H9 (cell line): ENCODE measurements around the gene COL5A2. TPM values are rescaled to one million over a fixed set of nuclear protein-coding genes. Genes with fewer than 3 reads are reported as not detected.

Experiments used
- DNase-seq: peaks from one replicate; pipeline ENCODE4 v3.0.0-alpha.2; 2017
- H2AFZ ChIP-seq: one replicate; pipeline ENCODE4 v1.6.1; 2013; ENCODE audit warnings: mild to moderate bottlenecking, low read length, control low read depth, moderate library complexity
- H2AK5ac ChIP-seq: 2 replicates; pipeline ENCODE4 v1.6.1; 2013; ENCODE audit warnings: low read length, control low read depth, mixed read lengths; ENCODE audit not compliant: insufficient read length
- H2BK120ac ChIP-seq: one replicate; pipeline ENCODE4 v1.6.1; 2013; ENCODE audit warnings: low read depth, mild to moderate bottlenecking, low read length, control low read depth, inconsistent platforms; ENCODE audit not compliant: poor library complexity, severe bottlenecking
- H2BK12ac ChIP-seq: 2 replicates; pipeline ENCODE4 v1.6.1; 2013; ENCODE audit warnings: low read length, control low read depth, mixed read lengths, low read depth; ENCODE audit not compliant: insufficient read length
- H2BK15ac ChIP-seq: 2 replicates; pipeline ENCODE4 v1.6.1; 2013; ENCODE audit warnings: low read depth, low read length, control low read depth
- H2BK20ac ChIP-seq: one replicate; pipeline ENCODE4 v1.6.1; 2013; ENCODE audit warnings: low read depth, mild to moderate bottlenecking, low read length, control low read depth, inconsistent platforms; ENCODE audit not compliant: poor library complexity, severe bottlenecking
- H2BK5ac ChIP-seq: 2 replicates; pipeline ENCODE4 v1.6.1; 2013; ENCODE audit warnings: low read length, control low read depth, mixed read lengths; ENCODE audit not compliant: insufficient read length
- H3K14ac ChIP-seq: 2 replicates; pipeline ENCODE4 v1.6.1; 2013; ENCODE audit warnings: low read length, control low read depth; ENCODE audit not compliant: insufficient read depth
- H3K18ac ChIP-seq: 2 replicates; pipeline ENCODE4 v1.6.1; 2013; ENCODE audit warnings: low read depth, mild to moderate bottlenecking, mixed read lengths, low read length, control low read depth; ENCODE audit not compliant: insufficient read length
- H3K23ac ChIP-seq: 2 replicates; pipeline ENCODE4 v1.6.1; 2013; ENCODE audit warnings: low read length, control low read depth, mixed read lengths, low read depth; ENCODE audit not compliant: insufficient read length
- H3K23me2 ChIP-seq: 2 replicates; pipeline ENCODE4 v1.6.1; 2013; ENCODE audit warnings: low read depth, mild to moderate bottlenecking, mixed read lengths, low read length, control low read depth; ENCODE audit not compliant: insufficient read length, poor library complexity, severe bottlenecking
- H3K27ac ChIP-seq: 2 replicates; pipeline ENCODE4 v1.5.1; 2013; ENCODE audit warnings: low read length, control low read depth, mixed read lengths, low read depth; ENCODE audit not compliant: insufficient read length
- H3K27me3 ChIP-seq: 2 replicates; pipeline ENCODE4 v1.6.1; 2013; ENCODE audit warnings: low read length, control low read depth, inconsistent platforms; ENCODE audit not compliant: insufficient read depth
- H3K4ac ChIP-seq: 2 replicates; pipeline ENCODE4 v1.6.1; 2013; ENCODE audit warnings: low read depth, mild to moderate bottlenecking, control low read depth, inconsistent platforms, low read length, moderate library complexity
- H3K4me1 ChIP-seq: 2 replicates; pipeline ENCODE4 v1.6.1; 2013; ENCODE audit warnings: low read length, control low read depth, inconsistent platforms; ENCODE audit not compliant: insufficient read depth
- H3K4me2 ChIP-seq: 2 replicates; pipeline ENCODE4 v1.6.1; 2013; ENCODE audit warnings: low read length, control low read depth, mixed read lengths; ENCODE audit not compliant: insufficient read length, insufficient read depth
- H3K56ac ChIP-seq: 2 replicates; pipeline ENCODE4 v1.6.1; 2013; ENCODE audit warnings: low read depth, mild to moderate bottlenecking, mixed read lengths, low read length, control low read depth; ENCODE audit not compliant: insufficient read length
- H3K79me1 ChIP-seq: 2 replicates; pipeline ENCODE4 v1.6.1; 2013; ENCODE audit warnings: low read depth, mild to moderate bottlenecking, moderate library complexity, low read length, control low read depth, inconsistent platforms; ENCODE audit not compliant: insufficient read depth, poor library complexity, severe bottlenecking
- H3K79me2 ChIP-seq: 2 replicates; pipeline ENCODE4 v1.6.1; 2013; ENCODE audit warnings: low read length, control low read depth, inconsistent platforms; ENCODE audit not compliant: insufficient read depth
- H3K9ac ChIP-seq: 2 replicates; pipeline ENCODE4 v1.6.1; 2013; ENCODE audit warnings: low read length, control low read depth, mixed read lengths; ENCODE audit not compliant: insufficient read length; ENCODE audit errors: extremely low read depth
- H3K9me3 ChIP-seq: one replicate; pipeline ENCODE4 v1.6.1; 2013; ENCODE audit warnings: low read depth, low read length, inconsistent platforms; ENCODE audit not compliant: control insufficient read depth
- H3T11ph ChIP-seq: one replicate; pipeline ENCODE4 v1.6.1; 2013; ENCODE audit warnings: mild to moderate bottlenecking, low read length, control low read depth, inconsistent platforms
- H4K20me1 ChIP-seq: one replicate; pipeline ENCODE4 v1.6.1; 2013; ENCODE audit not compliant: control insufficient read depth, insufficient read length, insufficient read depth
- H4K5ac ChIP-seq: 2 replicates; pipeline ENCODE4 v1.6.1; 2013; ENCODE audit warnings: low read depth, mild to moderate bottlenecking, mixed read lengths, low read length, control low read depth; ENCODE audit not compliant: insufficient read length
- H4K8ac ChIP-seq: replicated peaks from 2 replicates; pipeline ENCODE4 v1.6.1; 2013; ENCODE audit warnings: low read length, control low read depth, mixed read lengths, low read depth; ENCODE audit not compliant: insufficient read length
- H4K91ac ChIP-seq: 2 replicates; pipeline ENCODE4 v1.6.1; 2013; ENCODE audit warnings: low read depth, mild to moderate bottlenecking, moderate library complexity, mixed read lengths, low read length, control low read depth; ENCODE audit not compliant: insufficient read length
- H3K27ac Mint-ChIP-seq, 3 experiments: 2 replicates in 2 of 3; 3 replicates in 1 of 3; pipeline ENCODE4 v1.8.0; 2020 to 2021; ENCODE audit warnings: mixed read lengths in 3 of 3, mild to moderate bottlenecking in 1 of 3, moderate library complexity in 1 of 3
- H3K27me3 Mint-ChIP-seq: 2 replicates; pipeline ENCODE4 v1.8.0; 2021; ENCODE audit warnings: low read depth, mild to moderate bottlenecking, moderate library complexity, mixed read lengths
- H3K36me3 Mint-ChIP-seq, 3 experiments: 2 replicates in 2 of 3; 3 replicates in 1 of 3; pipeline ENCODE4 v1.8.0; 2020 to 2021; ENCODE audit warnings: low read depth in 3 of 3, mixed read lengths in 3 of 3; ENCODE audit not compliant: insufficient read depth in 1 of 3
- H3K4me1 Mint-ChIP-seq, 2 experiments: 2 replicates each; pipeline ENCODE4 v1.8.0; 2020; ENCODE audit warnings: mixed read lengths in 2 of 2
- H3K4me3 Mint-ChIP-seq, 2 experiments: 2 replicates in 1 of 2; 3 replicates in 1 of 2; pipeline ENCODE4 v1.8.0; 2020 to 2021; ENCODE audit warnings: mild to moderate bottlenecking in 2 of 2, mixed read lengths in 2 of 2, moderate library complexity in 1 of 2
- H3K9me3 Mint-ChIP-seq, 2 experiments: 2 replicates in 1 of 2; 3 replicates in 1 of 2; pipeline ENCODE4 v1.8.0; 2020; ENCODE audit warnings: mild to moderate bottlenecking in 2 of 2, mixed read lengths in 2 of 2, moderate library complexity in 1 of 2
- CTCF ChIP-seq: fragments of 200-600 bp; sonication (generic); conservative IDR thresholded peaks from 3 replicates; pipeline ENCODE4 v1.8.0; 2021; ENCODE audit warnings: antibody characterized with exemption, mild to moderate bottlenecking
- total RNA-seq: library from RNA; stranded (reverse); gene quantifications from 2 replicates; pipeline ENCODE4 v1.2.1, GENCODE V29; 2021

Gene COL5A2
- total RNA-seq, 1 experiment from 2014 or later, result 10.5 TPM

- Histone ChIP-seq H2BK15ac (no peak overlapping the region), H4K5ac (no peak overlapping the region), H3K79me1 (no peaks in the 10 kb centered on the region), H3K27ac (no peak overlapping the region), H3K27me3 (no peaks in the 10 kb centered on the region), H3K4me1 (no peaks in the 10 kb centered on the region), H2BK20ac (no peak overlapping the region), H3K4me2 (no peak overlapping the region), H2BK120ac (no peak overlapping the region), H2BK12ac (peak overlapping the region; percentile 33), H3K18ac (no peak overlapping the region), H3K9ac (no peak overlapping the region), H3T11ph (no peak overlapping the region), H2BK5ac (no peak overlapping the region), H4K91ac (no peak overlapping the region), H4K20me1 (no peaks in the 10 kb centered on the region), H3K56ac (no peak overlapping the region), H3K14ac (no peak overlapping the region), H3K23me2 (no peaks in the 10 kb centered on the region), H3K79me2 (no peaks in the 10 kb centered on the region), H2AFZ (no peak overlapping the region), H3K4ac (no peak overlapping the region), H3K23ac (no peak overlapping the region), H4K8ac (no peak overlapping the region), H2AK5ac (no peak overlapping the region), H3K9me3 (no peaks in the 10 kb centered on the region)
- Mint-ChIP-seq H3K27me3 (no peaks in the 10 kb centered on the region), H3K4me1 (peaks cover 3 to 8% of the 10 kb centered on the region in 2 experiments; a peak in 2 of 4 replicates), H3K9me3 (peaks cover 3 to 9% of the 10 kb centered on the region in 2 experiments; a peak in 3 of 5 replicates), H3K4me3 (no peak overlapping the region), H3K36me3 (peaks cover 0 to 4% (median 3%) of the 10 kb centered on the region in 3 experiments; a peak in 1 of 7 replicates), H3K27ac (no peak overlapping the region; a peak in 1 of 7 replicates)
- no peak for DNase-seq
- TF ChIP-seq CTCF, result no peak
Observed at GRCh38 chr2:189199797-189200196, 20.2 kb upstream of the COL5A2 start.
